ENCODE measurements around the gene PFDN1. TPM values are rescaled to one million over a fixed set of nuclear protein-coding genes. Genes with fewer than 3 reads are reported as not detected.

The PFDN1 gene
- total RNA-seq, 1 donor from 2014 or later: 173 TPM

GRCh38 chr5:140262221-140262620 is 40.7 kb downstream of the PFDN1 start:
- TF ChIP-seq, protein P1, sequence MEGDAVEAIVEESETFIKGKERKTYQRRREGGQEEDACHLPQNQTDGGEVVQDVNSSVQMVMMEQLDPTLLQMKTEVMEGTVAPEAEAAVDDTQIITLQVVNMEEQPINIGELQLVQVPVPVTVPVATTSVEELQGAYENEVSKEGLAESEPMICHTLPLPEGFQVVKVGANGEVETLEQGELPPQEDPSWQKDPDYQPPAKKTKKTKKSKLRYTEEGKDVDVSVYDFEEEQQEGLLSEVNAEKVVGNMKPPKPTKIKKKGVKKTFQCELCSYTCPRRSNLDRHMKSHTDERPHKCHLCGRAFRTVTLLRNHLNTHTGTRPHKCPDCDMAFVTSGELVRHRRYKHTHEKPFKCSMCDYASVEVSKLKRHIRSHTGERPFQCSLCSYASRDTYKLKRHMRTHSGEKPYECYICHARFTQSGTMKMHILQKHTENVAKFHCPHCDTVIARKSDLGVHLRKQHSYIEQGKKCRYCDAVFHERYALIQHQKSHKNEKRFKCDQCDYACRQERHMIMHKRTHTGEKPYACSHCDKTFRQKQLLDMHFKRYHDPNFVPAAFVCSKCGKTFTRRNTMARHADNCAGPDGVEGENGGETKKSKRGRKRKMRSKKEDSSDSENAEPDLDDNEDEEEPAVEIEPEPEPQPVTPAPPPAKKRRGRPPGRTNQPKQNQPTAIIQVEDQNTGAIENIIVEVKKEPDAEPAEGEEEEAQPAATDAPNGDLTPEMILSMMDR (conservative IDR thresholded peaks at IDR 0.05; ENCODE audit: low read depth, low read length): no peak

DNA sequence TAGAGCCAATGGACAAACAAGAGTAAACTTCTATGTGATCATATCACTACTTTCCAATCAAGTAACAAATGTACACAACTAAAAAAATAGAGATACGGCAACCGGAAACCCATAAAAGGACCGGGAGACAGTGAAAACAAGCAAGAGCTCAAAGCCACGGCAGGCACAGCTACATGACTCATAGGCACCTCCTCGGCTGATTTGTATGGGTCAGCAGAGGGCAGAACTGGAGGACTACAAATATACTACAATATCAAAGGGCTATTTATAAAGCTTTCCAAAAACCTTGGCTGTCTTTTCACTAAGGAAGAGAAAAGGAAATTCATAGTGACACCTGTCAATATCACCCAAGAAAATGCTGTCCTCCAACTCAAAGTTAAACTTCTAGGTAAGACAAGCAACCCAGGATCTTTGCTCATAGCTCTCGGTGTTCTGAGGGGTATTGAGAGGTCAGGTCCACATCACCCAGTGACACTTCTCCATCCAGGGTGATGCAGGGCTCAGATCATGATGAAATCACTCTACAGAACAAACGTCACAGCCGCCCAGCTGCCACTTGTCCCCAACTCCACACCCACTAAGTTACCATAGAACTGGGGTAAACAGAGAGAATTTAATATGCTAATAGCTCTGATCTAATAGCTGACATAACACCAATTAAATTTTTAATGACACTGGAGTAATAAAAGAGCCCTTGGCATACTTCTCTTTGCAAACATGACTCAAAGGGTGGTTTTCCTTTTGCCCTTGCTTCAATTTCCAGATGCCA is 41.3 kb downstream of the PFDN1 start:
- H3K4me3 ChIP-seq (ENCODE audit: low read depth, low read length): peak overlapping the region; percentile 42
- DNase-seq (ENCODE audit: low read depth): peak; percentile 79
- TF ChIP-seq, protein P1 (conservative IDR thresholded peaks at IDR 0.05; ENCODE audit: low read depth, low read length): peak; percentile 28

More at GRCh38 chr5:140262221-140262620, 40.7 kb downstream of the PFDN1 start:
- no peak for DNase-seq (ENCODE audit: low read depth)
- H3K4me3 ChIP-seq (ENCODE audit: low read depth, low read length): no peak overlapping the region

DNA sequence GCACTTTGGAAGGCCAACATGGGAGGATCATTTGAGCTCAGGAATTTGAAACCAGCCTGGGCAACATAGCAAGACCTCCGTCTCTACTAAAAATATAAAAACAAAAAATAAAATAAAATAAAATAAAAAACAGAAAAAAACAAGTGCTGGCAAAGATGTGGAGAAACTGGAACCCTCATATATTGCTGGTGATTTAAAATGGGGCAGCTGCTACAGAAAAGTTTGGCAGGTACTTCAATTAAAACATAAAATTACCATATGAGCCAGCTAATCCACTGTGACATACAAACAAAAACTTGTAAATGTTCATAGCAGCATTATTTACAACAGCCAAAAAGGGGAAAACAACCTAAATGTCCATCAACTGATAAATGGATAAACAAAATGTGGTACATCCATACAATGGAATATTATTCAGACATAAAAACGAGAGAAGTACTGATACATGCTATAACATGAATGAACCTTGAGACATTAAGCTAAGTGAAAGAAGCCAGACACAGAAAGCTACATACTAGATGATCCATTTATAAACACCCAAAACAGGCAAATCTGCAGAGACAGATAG is 42.7 kb downstream of the PFDN1 start:
- TF ChIP-seq, protein P1 (conservative IDR thresholded peaks at IDR 0.05; ENCODE audit: low read depth, low read length): no peak
- no peak overlapping the region for H3K4me3 ChIP-seq (ENCODE audit: low read depth, low read length)
- no peak for DNase-seq (ENCODE audit: low read depth)

- no peak for DNase-seq (ENCODE audit: low read depth)
- TF ChIP-seq, protein P1 (conservative IDR thresholded peaks at IDR 0.05; ENCODE audit: low read depth, low read length): no peak
Observed at GRCh38 chr5:140259500-140259899, 43.4 kb downstream of the PFDN1 start.

GRCh38 chr5:140258873-140259272 is 44.0 kb downstream of the PFDN1 start:
- DNase-seq (ENCODE audit: low read depth): no peak
- TF ChIP-seq, protein P1 (conservative IDR thresholded peaks at IDR 0.05; ENCODE audit: low read depth, low read length): no peak
- no peak overlapping the region for H3K4me3 ChIP-seq (ENCODE audit: low read depth, low read length)

More at GRCh38 chr5:140259500-140259899, 43.4 kb downstream of the PFDN1 start:
- no peak overlapping the region for H3K4me3 ChIP-seq (ENCODE audit: low read depth, low read length)

DNA sequence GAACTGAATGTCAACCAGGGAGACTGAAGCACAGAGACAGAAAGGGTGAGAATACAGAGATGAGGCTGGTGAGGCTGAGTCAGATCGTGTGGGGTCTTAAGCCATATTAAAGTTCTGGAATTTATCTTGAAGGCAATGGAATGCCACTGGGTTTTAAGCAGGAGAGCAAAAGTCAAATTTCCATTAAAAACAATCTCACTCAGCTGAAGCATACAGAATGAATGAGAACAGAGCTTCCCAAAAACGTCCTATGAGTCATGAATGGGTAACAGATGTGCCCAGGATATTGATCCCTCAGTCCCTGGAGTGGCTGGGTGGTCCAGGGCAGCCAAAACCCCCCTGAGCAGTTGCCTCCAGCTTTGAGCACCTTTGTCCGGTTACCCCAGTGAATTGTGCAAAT is 44.9 kb downstream of the PFDN1 start:
- DNase-seq (ENCODE audit: low read depth): no peak
- TF ChIP-seq, protein P1 (conservative IDR thresholded peaks at IDR 0.05; ENCODE audit: low read depth, low read length): no peak
- no peak overlapping the region for H3K4me3 ChIP-seq (ENCODE audit: low read depth, low read length)

All from epithelial cell of proximal tubule (primary cell).